Thyroid gland (tissue), 4 donors: Measurements from ENCODE around the gene USP1. TPM values are rescaled to one million over a fixed set of nuclear protein-coding genes. Genes with fewer than 3 reads are reported as not detected.

Experiments
- DNase-seq, 2 donors: peaks; one replicate each; pipeline ENCODE4 v3.0.0-alpha.2; 2019
- H3K27ac ChIP-seq, 3 donors: fragments of 200-600 bp; sonication (generic); 1 replicate in 2 of 3; 2 replicates in 1 of 3; pipeline ENCODE4 v1.5.1; 2016 to 2019; ENCODE audit warnings: mild to moderate bottlenecking in 1 of 3, moderate library complexity in 1 of 3
- H3K27me3 ChIP-seq: fragments of 200-600 bp; sonication (generic); one replicate; pipeline ENCODE4 v1.5.1; 2019
- H3K36me3 ChIP-seq, 2 donors: fragments of 200-600 bp; sonication (generic); one replicate each; pipeline ENCODE4 v1.5.1; 2016 to 2019
- H3K4me1 ChIP-seq, 2 donors: fragments of 200-600 bp; sonication (generic); one replicate each; pipeline ENCODE4 v1.5.1; 2017 to 2019
- H3K4me3 ChIP-seq, 3 donors: fragments of 200-600 bp; sonication (generic); replicated peaks in 1 of 3; 1 replicate in 2 of 3; 2 replicates in 1 of 3; pipeline ENCODE4 v1.5.1; 2016; ENCODE audit warnings: mild to moderate bottlenecking in 1 of 3
- H3K9me3 ChIP-seq: fragments of 200-600 bp; sonication (generic); one replicate; pipeline ENCODE4 v1.5.1; 2017
- POLR2A ChIP-seq, 2 donors: fragments of 450-650 bp; IDR thresholded peaks; one replicate each; pipeline ENCODE4 v1.6.1; 2017; ENCODE audit warnings: antibody characterized with exemption in 2 of 2, mild to moderate bottlenecking in 2 of 2, moderate library complexity in 1 of 2
- WGBS, 2 donors: methylation state at CpG; one replicate each; pipeline ENCODE4 v1.1.5; 2017; 5-methylcytosine and 5-hydroxymethylcytosine counted together
- intact Hi-C: fragments of 100-400 bp; cut with DNase I; formaldehyde crosslinking; loops from one replicate; pipeline ENCODE4 v1.15.1; 2023
- total RNA-seq, 4 donors: library from RNA; depleted of rRNA; stranded (reverse); fragments of >200 nt; gene quantifications; one replicate each; pipeline ENCODE4 v1.2.3, GENCODE V29; 2016
- TF ChIP-seq, protein P1 (sequence below), 6 experiments: fragments of 200-600 bp in 3 of 6; fragments of 450-650 bp in 3 of 6; sonication (generic) in 3 of 6; IDR thresholded peaks; one replicate each; pipeline ENCODE4 v1.5.1; 2016 to 2019; ENCODE audit warnings: antibody characterized with exemption in 6 of 6, mild to moderate bottlenecking in 2 of 6, inconsistent platforms in 1 of 6, moderate library complexity in 1 of 6

USP1 gene
- total RNA-seq, 4 donors from 2014 or later = 27.4 to 33.0 (median 30.9) TPM

- H3K27ac ChIP-seq = no peak overlapping the region
- no peak for TF ChIP-seq POLR2A (IDR thresholded peaks at IDR 0.05)
- TF ChIP-seq, protein P1, sequence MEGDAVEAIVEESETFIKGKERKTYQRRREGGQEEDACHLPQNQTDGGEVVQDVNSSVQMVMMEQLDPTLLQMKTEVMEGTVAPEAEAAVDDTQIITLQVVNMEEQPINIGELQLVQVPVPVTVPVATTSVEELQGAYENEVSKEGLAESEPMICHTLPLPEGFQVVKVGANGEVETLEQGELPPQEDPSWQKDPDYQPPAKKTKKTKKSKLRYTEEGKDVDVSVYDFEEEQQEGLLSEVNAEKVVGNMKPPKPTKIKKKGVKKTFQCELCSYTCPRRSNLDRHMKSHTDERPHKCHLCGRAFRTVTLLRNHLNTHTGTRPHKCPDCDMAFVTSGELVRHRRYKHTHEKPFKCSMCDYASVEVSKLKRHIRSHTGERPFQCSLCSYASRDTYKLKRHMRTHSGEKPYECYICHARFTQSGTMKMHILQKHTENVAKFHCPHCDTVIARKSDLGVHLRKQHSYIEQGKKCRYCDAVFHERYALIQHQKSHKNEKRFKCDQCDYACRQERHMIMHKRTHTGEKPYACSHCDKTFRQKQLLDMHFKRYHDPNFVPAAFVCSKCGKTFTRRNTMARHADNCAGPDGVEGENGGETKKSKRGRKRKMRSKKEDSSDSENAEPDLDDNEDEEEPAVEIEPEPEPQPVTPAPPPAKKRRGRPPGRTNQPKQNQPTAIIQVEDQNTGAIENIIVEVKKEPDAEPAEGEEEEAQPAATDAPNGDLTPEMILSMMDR (IDR thresholded peaks at IDR 0.05) = no peak
- 91 to 95% methylated on average over 3 of the region's 3 CpGs for WGBS, 2 donors
- no peaks in the 10 kb centered on the region for H3K9me3 ChIP-seq
- H3K4me3 ChIP-seq = no peak overlapping the region
- H3K36me3 ChIP-seq = no peaks in the 10 kb centered on the region
- intact Hi-C loops = no loop called here
- no peak for DNase-seq
- H3K4me1 ChIP-seq = no peaks in the 10 kb centered on the region
- no peaks in the 10 kb centered on the region for H3K27me3 ChIP-seq
Measured at GRCh38 chr1:62462370-62462769, 25.5 kb downstream of the USP1 start.

DNA sequence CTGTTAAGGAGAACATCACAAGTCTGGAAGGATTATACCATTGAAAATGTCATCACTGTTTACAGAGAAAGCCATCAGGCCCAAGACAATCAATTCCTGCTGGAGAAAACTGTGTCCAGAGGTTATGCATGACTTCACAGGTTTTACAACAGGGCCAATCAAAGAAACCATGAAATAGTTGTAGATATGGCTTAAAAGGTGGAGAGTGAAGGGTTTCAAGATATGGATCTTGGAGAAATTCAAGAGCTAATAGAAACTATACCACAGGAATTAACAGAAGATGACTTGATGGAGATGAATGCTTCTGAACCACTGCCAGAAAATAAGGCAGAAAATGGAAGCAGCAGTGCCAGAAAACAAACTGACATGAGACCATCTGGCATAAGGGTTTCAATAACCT, 30.2 kb downstream of the USP1 start:
- no peak for TF ChIP-seq POLR2A (IDR thresholded peaks at IDR 0.05)
- TF ChIP-seq, protein P1 (IDR thresholded peaks at IDR 0.05) = no peak

GRCh38 chr1:62476525-62477219, 39.8 kb downstream of the USP1 start:
- Histone ChIP-seq H3K36me3 (peaks cover 4 to 22% of the 10 kb centered on the region in 2 donors), H3K4me3 (no peak overlapping the region), H3K9me3 (no peaks in the 10 kb centered on the region), H3K4me1 (no peaks in the 10 kb centered on the region), H3K27me3 (no peaks in the 10 kb centered on the region), H3K27ac (no peak overlapping the region)
- no peak for DNase-seq
- TF ChIP-seq, protein P1 (IDR thresholded peaks at IDR 0.05) = no peak
- TF ChIP-seq POLR2A (IDR thresholded peaks at IDR 0.05) = no peak
- 81 to 86% methylated on average over 3 of the region's 3 CpGs for WGBS, 2 donors
- intact Hi-C loops = no loop called here

More for the DNA sequence above, 30.2 kb downstream of the USP1 start:
- no peak for DNase-seq
- Histone ChIP-seq H3K27ac (no peak overlapping the region), H3K36me3 (peaks cover 3 to 7% of the 10 kb centered on the region in 2 donors), H3K9me3 (no peaks in the 10 kb centered on the region), H3K4me3 (no peak overlapping the region), H3K27me3 (no peaks in the 10 kb centered on the region), H3K4me1 (no peaks in the 10 kb centered on the region)
- intact Hi-C loops = no loop called here

DNA sequence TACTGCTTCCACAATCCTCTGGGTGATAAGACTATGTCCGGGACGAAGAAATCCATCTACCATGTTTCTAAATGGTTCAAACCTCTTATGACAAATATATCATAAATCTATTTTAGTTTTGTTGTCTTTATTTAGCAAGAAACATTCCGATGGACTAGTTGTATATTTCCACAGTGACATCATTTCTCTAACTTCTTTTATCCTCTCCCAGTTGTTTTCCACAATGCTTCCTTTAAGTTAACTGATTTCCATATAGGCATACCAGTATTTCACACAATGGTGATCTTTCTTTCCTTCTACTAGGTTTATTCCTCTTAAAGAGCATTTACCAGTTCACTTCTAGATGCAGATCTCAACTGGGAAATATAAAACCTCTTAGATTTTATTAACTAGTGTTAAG, 44.8 kb downstream of the USP1 start:
- Histone ChIP-seq H3K4me3 (no peak overlapping the region), H3K4me1 (no peaks in the 10 kb centered on the region), H3K27ac (no peak overlapping the region), H3K36me3 (peaks cover 0 to 4% of the 10 kb centered on the region in 2 donors), H3K27me3 (no peaks in the 10 kb centered on the region), H3K9me3 (no peaks in the 10 kb centered on the region)
- intact Hi-C loops = no loop called here
- 92 to 94% methylated on average over 3 of the region's 3 CpGs for WGBS, 2 donors
- no peak for DNase-seq
- TF ChIP-seq, protein P1 (IDR thresholded peaks at IDR 0.05) = no peak
- TF ChIP-seq POLR2A (IDR thresholded peaks at IDR 0.05) = no peak

DNA sequence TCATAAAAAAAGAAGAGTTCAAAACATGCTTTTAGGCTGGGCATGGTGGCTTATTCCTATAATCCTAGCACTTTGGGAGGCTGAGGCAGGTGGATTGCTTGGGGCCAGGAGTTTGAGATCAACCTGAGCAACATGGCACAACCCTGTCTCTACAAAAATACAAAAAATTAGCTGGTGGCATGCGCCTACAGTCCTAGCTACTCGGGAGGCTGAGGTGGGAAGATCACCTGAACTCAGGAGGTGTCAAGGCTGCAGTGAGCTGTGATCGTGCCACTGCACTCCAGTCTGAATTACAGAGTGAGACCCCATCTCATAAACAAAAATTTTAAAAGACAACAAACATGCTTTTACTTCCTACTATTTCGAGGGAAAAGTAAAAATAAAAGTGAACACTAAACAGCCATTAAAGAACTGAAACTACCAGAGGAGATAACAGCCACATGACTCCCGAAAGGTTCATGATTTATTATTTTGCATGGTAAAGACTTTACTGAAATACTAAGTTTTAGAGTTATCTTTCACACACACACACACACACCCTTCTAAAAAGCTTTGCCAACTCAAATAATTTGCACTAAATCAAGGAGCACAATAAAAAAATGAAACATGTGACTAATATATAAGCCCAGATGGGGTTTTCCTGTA, 48.1 kb downstream of the USP1 start:
- TF ChIP-seq, protein P1 (IDR thresholded peaks at IDR 0.05) = no peak
- TF ChIP-seq POLR2A (IDR thresholded peaks at IDR 0.05) = no peak
- 85% methylated on average over 5 of the region's 5 CpGs for WGBS, 2 donors
- no peak overlapping the region for H3K27ac ChIP-seq
- H3K4me1 ChIP-seq = no peaks in the 10 kb centered on the region
- H3K9me3 ChIP-seq = no peaks in the 10 kb centered on the region
- H3K4me3 ChIP-seq = no peak overlapping the region
- intact Hi-C loops = no loop called here
- DNase-seq = no peak
- peaks cover 0 to 4% of the 10 kb centered on the region in 2 donors for H3K36me3 ChIP-seq
- no peaks in the 10 kb centered on the region for H3K27me3 ChIP-seq
